AG09319 (cell line): ENCODE data around the gene TMCC1.

Experiments
- DNase-seq: peaks from one replicate; pipeline ENCODE4 v3.0.0-alpha.2; 2010; ENCODE audit warnings: low read depth; ENCODE audit errors: extremely low read depth
- CTCF ChIP-seq: IDR thresholded peaks from 2 replicates; pipeline ENCODE4 v1.5.1; 2011; ENCODE audit warnings: low read depth, mild to moderate bottlenecking, inconsistent platforms, low read length, moderate library complexity

TMCC1 gene

GRCh38 chr3:129603991-129604749, 289.3 kb downstream of the TMCC1 start:
- no peak for TF ChIP-seq CTCF
- no peak for DNase-seq

GRCh38 chr3:129603561-129603942, 290.0 kb downstream of the TMCC1 start:
- no peak for TF ChIP-seq CTCF
- no peak for DNase-seq

GRCh38 chr3:129602730-129603560, 290.6 kb downstream of the TMCC1 start:
- peak; percentile 85 for DNase-seq
- TF ChIP-seq CTCF: no peak

GRCh38 chr3:129602309-129602708, 291.2 kb downstream of the TMCC1 start:
- no peak for DNase-seq
- no peak for TF ChIP-seq CTCF

GRCh38 chr3:129601713-129602112, 291.8 kb downstream of the TMCC1 start:
- DNase-seq: no peak

GRCh38 chr3:129600348-129600747, 293.2 kb downstream of the TMCC1 start:
- no peak for TF ChIP-seq CTCF

More at GRCh38 chr3:129601713-129602112, 291.8 kb downstream of the TMCC1 start:
- no peak for TF ChIP-seq CTCF

GRCh38 chr3:129599607-129600006, 293.9 kb downstream of the TMCC1 start:
- no peak for DNase-seq
- TF ChIP-seq CTCF: no peak

More at GRCh38 chr3:129600348-129600747, 293.2 kb downstream of the TMCC1 start:
- DNase-seq: no peak
